ENCODE measurements around the gene ZNF410. TPM values are rescaled to one million over a fixed set of nuclear protein-coding genes. Genes with fewer than 3 reads are reported as not detected.

The ZNF410 gene
- total RNA-seq, 1 donor from 2014 or later, result 33.6 TPM

DNA sequence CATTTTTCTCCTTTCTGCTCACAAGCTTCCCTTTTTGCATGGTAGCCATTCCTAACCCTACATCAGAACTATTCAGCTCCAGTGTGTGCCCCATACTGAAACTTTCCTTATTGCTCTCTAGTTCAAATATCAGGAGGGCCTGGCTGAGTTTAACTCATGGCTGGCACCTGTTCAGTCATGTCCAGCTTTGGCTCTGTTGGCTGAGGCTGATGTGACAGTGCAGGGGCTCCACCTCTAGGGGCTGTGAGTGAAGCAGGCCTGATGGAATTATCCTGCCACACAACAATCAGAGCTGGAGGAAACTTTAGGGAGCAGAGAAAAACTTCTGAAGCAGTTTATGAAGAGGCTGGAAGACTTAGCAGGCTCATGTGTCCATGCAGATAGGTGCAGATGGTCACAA lies 71.9 kb downstream of the ZNF410 start:
- TF ChIP-seq, protein P1, sequence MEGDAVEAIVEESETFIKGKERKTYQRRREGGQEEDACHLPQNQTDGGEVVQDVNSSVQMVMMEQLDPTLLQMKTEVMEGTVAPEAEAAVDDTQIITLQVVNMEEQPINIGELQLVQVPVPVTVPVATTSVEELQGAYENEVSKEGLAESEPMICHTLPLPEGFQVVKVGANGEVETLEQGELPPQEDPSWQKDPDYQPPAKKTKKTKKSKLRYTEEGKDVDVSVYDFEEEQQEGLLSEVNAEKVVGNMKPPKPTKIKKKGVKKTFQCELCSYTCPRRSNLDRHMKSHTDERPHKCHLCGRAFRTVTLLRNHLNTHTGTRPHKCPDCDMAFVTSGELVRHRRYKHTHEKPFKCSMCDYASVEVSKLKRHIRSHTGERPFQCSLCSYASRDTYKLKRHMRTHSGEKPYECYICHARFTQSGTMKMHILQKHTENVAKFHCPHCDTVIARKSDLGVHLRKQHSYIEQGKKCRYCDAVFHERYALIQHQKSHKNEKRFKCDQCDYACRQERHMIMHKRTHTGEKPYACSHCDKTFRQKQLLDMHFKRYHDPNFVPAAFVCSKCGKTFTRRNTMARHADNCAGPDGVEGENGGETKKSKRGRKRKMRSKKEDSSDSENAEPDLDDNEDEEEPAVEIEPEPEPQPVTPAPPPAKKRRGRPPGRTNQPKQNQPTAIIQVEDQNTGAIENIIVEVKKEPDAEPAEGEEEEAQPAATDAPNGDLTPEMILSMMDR (IDR thresholded peaks at IDR 0.05), result no peak
- H3K27me3 ChIP-seq, result no peaks in the 10 kb centered on the region
- H3K4me1 ChIP-seq, result no peaks in the 10 kb centered on the region
- no peaks in the 10 kb centered on the region for H3K9me3 ChIP-seq
- intact Hi-C loops (cut with DNase I), result no loop called here
- no peak overlapping the region for H3K4me3 ChIP-seq
- no peak for DNase-seq (ENCODE audit: low spot score in 2 of 2)
- no peak overlapping the region for H3K27ac ChIP-seq
- peaks cover 74 to 85% of the 10 kb centered on the region in 2 donors for H3K36me3 ChIP-seq

DNA sequence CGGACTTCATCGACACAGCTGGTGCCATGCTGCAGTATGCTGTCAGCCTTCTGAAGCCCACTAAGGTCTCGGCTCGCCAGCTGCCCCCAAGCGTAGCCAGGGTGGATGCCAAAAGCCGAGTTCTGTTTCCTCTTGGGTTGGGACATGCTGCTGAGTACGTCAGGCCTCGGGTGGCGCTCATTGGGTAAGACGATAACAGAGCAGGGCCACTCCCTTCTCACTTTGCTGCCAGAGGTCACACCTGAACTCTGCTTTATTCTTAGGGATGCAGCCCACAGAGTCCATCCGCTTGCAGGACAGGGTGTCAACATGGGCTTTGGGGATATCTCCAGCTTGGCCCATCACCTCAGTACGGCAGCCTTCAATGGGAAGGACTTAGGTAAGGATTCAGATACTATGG lies 74.5 kb downstream of the ZNF410 start:
- H3K4me3 ChIP-seq, result no peak overlapping the region
- DNase-seq (ENCODE audit: low spot score in 2 of 2), result no peak
- no peaks in the 10 kb centered on the region for H3K4me1 ChIP-seq
- intact Hi-C loops (cut with DNase I), result no loop called here
- H3K27me3 ChIP-seq, result no peaks in the 10 kb centered on the region
- H3K36me3 ChIP-seq, result peaks cover 67 to 77% of the 10 kb centered on the region in 2 donors
- no peaks in the 10 kb centered on the region for H3K9me3 ChIP-seq
- H3K27ac ChIP-seq, result no peak overlapping the region
- TF ChIP-seq, protein P1 (IDR thresholded peaks at IDR 0.05), result no peak

DNA sequence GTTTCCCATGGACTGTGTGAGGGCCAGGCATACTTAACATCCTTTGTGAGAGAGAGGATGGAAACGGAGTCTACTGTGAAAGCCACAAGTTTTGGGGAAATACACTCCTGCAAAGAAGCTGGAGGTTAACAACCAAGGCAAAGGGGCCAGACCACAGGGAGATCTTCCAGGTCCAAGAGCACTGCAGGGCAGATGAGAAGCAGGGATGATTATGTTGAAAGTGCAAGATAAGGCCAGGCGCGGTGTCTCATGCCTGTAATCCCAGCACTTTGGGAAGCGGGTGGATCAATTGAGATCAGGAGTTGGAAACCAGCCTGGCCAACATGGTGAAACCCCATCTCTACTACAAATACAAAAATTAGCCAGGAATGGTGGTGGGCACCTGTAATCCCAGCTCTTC lies 78.6 kb downstream of the ZNF410 start:
- no peak overlapping the region for H3K4me3 ChIP-seq
- H3K9me3 ChIP-seq, result no peaks in the 10 kb centered on the region
- TF ChIP-seq, protein P1 (IDR thresholded peaks at IDR 0.05), result no peak
- no peaks in the 10 kb centered on the region for H3K4me1 ChIP-seq
- peaks cover 48 to 50% of the 10 kb centered on the region in 2 donors for H3K36me3 ChIP-seq
- no peaks in the 10 kb centered on the region for H3K27me3 ChIP-seq
- no peak overlapping the region for H3K27ac ChIP-seq
- no peak for DNase-seq (ENCODE audit: low spot score in 2 of 2)
- intact Hi-C loops (cut with DNase I), result no loop called here

GRCh38 chr14:73968885-73969284 lies 82.2 kb downstream of the ZNF410 start:
- Histone ChIP-seq H3K27me3 (no peaks in the 10 kb centered on the region), H3K9me3 (no peaks in the 10 kb centered on the region), H3K4me3 (no peak overlapping the region), H3K36me3 (peaks cover 20 to 32% of the 10 kb centered on the region in 2 donors), H3K27ac (no peak overlapping the region), H3K4me1 (no peaks in the 10 kb centered on the region)
- TF ChIP-seq, protein P1 (IDR thresholded peaks at IDR 0.05), result no peak
- intact Hi-C loops (cut with DNase I), result no loop called here
- no peak for DNase-seq (ENCODE audit: low spot score in 2 of 2)

- peaks cover 24 to 29% of the 10 kb centered on the region in 2 donors for H3K36me3 ChIP-seq
- TF ChIP-seq, protein P1 (IDR thresholded peaks at IDR 0.05), result no peak
- H3K4me3 ChIP-seq, result no peak overlapping the region
- no peaks in the 10 kb centered on the region for H3K27me3 ChIP-seq
- no peaks in the 10 kb centered on the region for H3K9me3 ChIP-seq
- intact Hi-C loops (cut with DNase I), result no loop called here
- no peak overlapping the region for H3K27ac ChIP-seq
- H3K4me1 ChIP-seq, result no peaks in the 10 kb centered on the region
- DNase-seq (ENCODE audit: low spot score in 2 of 2), result no peak
Observed at GRCh38 chr14:73973497-73973896, 86.8 kb downstream of the ZNF410 start.

- no peaks in the 10 kb centered on the region for H3K27me3 ChIP-seq
- TF ChIP-seq, protein P1 (IDR thresholded peaks at IDR 0.05), result no peak
- no peaks in the 10 kb centered on the region for H3K4me1 ChIP-seq
- H3K4me3 ChIP-seq, result no peak overlapping the region
- no peak overlapping the region for H3K27ac ChIP-seq
- no peaks in the 10 kb centered on the region for H3K9me3 ChIP-seq
- peaks cover 14 to 20% of the 10 kb centered on the region in 2 donors for H3K36me3 ChIP-seq
- DNase-seq (ENCODE audit: low spot score in 2 of 2), result no peak
- intact Hi-C loops (cut with DNase I), result no loop called here
Observed at GRCh38 chr14:73976125-73976524, 89.5 kb downstream of the ZNF410 start.
